GM04503 (cell line): ENCODE data around the gene COMTD1.

Experiments used
- DNase-seq: peaks from one replicate; pipeline ENCODE4 v3.0.0-alpha.2; 2012; ENCODE audit warnings: low read depth

The COMTD1 gene

DNA sequence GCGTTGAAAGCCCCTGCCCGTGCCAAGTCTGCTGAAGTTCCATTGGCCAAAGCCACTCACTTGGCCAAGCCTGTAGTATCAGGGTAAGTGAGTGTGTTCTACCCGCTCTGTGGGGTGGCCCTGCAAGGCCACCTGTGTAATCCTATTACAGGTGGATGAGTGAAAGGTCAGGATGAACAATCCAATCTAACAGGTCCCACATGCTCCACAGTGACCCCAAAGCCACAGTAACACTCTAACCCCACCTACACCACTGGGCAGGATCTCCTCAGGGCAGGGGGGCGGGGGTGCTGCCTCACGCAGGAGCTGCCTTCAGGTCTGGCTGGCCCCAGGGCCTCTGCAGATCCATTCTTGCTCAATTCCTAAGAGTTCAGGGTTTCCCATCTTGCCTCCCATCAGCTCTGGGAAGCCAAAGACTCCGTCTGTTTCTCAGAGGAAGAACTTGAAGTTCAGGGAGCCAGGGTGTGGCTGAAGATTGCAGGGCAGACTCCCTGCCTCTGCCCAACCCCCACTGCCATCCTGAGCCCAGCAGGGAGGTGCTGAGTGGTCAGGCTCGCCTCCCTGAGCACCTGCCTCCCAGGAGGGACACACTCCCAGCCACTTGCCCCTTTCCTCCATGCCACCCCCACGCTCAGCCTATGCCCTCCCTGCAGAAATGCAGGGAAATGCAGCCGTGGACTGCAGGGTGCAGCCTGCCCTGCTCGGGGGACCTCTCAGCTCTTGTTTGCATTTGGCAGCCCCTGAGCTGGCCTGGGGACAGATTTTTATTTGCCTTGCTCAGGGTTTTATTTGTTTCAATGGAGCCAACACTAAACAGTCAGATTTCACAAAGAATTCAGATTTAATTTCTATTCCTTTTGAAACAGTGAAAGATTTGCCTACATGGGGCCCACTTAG is 9.8 kb upstream of the COMTD1 start:
- DNase-seq, result no peak

DNA sequence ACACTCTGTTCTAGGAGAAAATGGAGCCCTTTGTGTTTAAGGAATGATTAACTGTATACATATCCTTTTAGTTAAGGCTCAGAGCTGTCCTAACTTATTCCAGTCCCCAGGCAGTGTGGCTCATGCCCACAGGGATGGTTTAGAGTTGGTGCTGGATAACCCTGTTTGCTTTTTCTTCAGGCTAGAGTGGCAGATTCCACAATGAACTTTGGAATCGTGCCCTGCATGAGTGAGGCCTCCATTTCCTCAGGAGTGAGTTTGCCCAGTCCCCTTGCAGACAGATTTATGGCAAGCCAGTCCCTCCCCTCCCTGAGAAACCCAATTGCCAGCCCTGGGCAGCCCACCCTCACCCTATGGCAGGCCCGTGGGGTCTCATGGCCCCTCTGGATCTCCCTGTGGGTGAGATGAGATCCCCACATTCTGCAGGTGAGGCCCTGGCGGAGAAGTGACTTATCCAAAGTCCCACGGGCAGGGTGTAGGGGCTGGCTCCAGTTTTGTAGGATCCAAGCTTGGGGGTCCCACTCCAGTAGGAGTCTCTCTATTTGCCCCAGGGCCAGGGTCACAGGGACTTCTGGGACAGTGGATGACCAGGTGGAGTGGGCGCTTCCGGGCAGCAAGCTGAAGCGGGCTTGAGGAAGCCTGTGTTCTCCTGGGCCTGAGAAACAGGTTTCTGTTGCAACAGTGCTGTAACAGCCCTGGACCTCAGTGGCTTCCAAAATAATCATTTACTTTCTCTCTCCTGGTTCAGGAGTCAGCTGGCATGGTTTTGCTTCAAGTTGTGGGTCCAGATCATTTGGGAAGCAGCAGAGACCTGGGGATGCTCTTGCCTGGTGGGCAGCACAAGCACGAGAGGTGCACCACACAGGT is 9.0 kb upstream of the COMTD1 start:
- DNase-seq, result no peak

DNA sequence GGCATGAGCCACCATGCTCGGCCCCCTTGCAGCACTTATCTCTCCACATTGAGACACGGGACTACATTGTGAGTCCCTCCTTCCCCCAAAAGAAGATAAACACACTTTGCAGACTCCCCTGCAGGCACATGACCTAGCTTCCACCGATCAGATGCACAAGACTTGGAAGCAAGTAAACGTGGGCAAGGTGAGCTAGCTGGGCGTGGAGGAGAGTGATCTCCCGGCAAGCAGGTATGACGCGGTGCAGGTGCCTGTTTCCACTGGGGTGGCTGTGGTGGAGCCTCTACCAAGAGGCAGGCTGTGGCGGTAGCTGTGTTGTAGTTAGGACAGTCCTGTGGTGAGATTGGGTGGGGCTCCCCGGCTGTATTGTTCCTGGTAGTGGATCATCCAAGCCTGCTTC is 7.7 kb upstream of the COMTD1 start:
- DNase-seq, result no peak

DNA sequence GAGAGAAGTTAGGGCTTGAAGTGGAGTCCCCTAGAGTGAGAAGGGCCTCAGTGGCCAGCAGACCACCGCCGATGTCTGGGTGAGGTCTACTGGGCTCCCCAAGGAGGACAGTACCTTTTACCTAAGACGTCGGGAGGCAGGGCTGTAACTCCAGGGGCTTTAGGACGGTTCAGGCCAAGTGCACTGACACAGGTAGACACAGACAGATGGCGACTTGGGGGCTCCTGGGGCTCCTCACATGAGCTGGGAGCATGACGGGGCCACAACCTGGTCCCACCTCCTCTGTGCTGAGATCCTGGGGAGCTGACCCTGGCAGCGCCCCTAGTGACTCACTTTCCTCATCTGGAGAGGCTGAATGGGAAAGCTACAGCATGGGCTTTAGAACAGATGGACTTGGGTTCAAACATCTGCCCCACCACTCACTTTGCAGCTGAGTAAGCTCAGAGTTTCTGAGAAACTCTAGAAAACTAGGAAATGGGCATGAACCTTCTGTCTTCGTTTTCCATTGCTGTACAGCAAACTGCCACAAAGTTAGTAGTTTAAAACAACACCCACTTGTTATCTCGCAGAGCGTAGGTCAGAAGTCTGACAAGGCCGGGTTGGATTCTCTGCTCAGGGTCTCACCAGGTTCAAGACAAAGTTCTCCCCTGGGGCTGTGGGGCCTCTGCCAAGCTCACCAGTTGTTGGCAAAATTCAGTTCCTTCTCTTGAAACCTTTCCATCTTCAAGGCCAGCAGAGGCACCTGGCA is 4.7 kb upstream of the COMTD1 start:
- no peak for DNase-seq

DNA sequence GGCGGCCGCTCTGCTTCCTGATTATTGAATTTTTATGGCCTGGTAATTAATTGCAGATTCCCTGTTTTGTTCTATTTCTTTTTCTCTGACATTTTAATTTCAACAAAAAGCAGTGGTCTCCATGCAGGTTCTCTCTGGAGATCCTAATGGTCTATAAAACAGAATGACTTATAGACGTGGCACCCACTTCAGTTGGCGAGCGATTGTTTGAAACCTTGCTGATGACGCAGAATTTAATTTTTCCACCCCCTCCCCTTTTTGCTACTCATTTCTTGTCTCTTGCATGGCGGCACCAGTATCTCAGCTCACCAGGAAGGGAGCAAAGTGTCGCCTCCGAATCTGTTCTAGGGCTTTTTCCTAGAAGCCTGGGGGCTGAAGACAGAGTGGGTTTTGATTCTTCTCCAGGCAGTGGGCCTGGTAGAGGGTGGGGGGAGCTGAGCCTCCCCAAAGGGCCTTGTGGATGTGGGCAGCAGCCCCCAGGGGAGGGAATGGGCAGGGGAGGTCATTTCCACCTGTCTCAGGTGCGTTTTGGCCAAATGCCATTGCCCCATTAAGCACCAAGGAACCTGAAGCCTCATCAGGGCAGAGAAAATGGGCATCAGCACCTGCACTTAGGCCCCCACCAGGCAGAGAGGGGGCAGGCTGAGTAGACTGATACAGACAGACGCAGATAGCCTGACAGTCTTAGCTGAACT is 3.5 kb upstream of the COMTD1 start:
- no peak for DNase-seq

DNA sequence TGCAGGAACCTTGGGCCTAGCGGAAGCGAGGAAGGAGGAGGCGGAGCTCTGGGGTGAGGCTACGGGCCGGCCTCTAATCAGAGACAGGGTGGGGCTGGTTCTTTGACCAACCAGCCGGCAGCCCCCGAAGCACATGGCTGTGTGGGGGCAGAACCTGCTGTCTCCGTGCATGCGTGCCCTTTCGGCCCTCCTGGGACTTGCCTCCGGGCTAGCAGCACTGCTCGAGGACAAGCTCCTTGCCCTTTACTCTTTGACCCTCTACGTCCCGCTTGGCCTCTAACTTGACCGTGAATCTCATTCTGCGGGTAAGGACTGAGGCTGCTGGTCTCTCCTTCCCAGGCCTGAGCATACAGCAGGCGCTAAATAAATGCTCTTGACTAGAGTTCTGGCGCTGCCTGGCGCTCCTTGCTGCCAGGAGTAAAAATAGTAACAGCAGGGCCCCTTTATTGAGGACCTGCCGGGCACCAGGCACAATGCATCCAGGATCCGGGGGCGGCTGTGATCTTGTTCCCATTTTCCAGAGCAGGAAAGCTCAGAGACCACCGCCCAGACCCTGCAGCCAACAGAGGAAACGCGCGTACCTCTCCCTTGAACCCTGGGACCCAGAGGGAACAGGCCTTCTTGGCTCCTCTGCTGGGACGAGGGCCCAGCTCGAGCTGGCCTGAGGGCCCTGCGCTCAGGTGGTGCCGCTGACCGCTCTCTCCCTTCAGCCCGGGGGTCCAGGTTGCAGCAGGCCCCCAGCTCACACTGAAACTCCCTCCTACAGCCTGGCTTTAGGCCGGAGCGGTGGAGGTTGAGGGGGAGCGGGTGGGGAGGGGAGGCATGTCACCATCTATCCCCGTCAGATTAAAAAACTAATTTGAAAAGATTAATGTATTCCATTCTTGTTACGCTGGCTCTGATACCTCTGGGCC is 2.7 kb upstream of the COMTD1 start:
- DNase-seq, result no peak

DNA sequence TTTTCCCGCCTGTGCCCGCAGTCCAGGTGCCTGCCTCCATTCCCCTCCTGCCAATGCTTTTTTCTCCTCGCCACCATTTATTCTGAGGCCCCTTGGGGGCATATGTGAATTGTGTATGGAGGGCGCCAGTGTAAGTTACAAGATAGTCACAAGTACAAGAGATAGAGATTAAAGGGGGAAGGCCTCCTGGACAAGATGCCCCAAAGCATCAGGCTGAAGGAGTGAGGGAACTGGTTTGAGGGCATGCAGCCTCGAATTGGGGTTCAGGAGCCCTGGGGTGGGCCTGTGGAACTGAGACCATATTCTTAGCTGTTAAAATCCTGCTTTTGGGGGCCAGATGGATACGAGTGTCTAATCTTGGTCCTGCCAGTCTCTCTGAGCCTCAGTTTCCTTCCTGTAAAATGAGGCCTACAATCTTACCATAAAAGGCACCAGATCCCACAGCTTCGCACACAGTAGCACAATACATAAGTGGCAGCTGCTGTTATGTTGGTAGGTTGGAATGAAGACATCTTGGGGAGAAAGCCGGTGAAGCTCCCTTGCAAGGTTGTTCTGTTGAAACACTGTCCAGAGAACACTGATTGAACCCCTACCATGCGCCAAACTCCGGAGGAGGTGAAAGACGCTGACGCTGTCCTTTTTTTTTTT is 545 bp upstream of the COMTD1 start:
- no peak for DNase-seq

DNA sequence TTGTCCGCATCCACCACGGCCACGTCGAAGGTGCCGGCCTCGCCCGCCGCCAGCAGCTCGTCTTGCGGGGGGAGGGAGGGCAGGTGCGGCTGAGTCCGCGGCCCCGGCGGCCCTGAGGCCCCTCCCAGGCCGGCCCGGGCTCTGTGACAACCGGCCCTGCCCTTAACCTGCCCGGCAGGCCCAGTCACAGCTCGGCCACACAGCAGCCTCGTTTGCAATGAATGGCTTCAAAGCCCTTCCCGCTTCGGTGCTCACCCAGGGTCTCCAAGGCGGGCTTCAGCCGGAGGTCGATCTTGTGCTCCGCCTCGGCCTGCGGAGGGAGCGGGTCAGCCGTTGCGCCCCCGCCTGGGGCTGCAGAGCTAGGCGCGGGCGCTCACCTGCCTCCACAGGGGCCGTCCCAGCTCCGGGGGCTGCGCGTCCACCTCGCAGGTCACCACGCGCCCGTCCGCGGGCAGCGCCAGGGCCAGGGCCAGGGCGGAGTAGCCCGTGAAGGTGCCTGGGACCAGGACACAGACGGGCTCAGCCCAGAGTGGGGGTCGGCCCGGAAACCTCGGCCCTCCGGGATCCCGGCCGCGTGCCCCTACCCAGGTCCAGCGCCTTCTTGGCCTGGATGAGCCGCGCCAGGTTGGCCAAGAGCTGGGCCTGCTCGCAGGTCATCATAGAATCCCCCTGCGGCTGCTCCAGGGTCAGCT is 928 bp downstream of the COMTD1 start:
- DNase-seq, result no peak

DNA sequence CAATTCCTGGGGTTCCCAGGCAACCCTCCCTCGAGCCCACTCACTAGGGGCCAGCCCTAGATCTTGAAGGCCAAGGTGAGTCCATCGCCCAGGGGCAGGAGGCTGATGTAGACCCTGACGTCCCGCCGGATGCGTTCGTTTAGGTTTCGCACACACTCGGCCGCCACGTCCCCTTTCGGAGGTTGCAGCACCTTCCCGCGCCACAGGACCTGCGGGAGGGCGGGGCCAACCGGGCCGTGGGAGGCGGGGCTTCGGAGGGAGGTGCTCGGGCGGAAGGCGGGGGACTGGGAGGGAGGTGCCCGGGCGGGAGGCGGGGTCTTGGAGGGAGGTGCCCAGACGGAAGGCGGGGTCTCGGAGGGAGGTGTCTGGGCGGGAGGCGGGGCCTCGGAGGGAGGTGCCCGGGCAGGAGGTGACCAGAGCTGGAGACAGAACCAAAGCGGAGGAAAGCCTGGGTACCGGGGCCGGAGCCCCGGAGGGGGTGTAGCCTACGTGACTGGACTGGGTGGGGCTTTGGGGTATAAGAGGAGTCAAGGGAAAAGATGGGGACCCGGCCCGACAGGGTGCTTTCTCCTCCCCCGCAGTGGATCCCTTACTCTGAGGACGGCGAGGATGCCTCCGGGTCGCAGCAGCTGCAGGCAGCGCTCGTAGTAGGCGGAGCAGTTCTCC is 1.6 kb downstream of the COMTD1 start:
- no peak for DNase-seq

DNA sequence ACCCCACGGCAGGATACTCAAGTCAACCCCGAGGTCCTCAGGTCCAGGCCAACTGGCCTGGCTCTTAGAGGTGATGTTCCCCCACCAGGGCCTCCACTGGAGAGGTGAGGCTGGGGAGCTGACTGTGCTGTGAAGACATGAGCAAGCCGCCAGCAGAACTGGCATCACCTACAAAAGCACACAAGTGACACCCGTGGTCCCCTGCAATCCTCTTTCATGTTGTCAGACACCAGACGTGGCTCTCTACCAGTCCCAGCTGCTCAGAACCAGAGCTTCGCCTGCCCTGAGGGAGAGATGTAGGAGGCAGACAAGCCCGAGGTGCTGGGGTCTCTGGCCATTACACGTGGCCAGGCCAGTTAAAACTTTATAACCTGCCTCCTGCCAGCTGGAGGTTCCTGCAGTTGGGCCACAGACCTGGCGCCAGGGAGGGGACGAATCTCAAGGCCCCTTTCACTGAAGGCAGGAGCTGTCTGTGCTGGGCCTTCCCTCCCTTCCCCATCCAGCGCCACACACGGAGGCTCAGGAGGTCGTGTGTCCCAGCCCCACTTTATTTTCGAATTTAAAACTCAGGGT is 2.2 kb downstream of the COMTD1 start:
- DNase-seq, result no peak

DNA sequence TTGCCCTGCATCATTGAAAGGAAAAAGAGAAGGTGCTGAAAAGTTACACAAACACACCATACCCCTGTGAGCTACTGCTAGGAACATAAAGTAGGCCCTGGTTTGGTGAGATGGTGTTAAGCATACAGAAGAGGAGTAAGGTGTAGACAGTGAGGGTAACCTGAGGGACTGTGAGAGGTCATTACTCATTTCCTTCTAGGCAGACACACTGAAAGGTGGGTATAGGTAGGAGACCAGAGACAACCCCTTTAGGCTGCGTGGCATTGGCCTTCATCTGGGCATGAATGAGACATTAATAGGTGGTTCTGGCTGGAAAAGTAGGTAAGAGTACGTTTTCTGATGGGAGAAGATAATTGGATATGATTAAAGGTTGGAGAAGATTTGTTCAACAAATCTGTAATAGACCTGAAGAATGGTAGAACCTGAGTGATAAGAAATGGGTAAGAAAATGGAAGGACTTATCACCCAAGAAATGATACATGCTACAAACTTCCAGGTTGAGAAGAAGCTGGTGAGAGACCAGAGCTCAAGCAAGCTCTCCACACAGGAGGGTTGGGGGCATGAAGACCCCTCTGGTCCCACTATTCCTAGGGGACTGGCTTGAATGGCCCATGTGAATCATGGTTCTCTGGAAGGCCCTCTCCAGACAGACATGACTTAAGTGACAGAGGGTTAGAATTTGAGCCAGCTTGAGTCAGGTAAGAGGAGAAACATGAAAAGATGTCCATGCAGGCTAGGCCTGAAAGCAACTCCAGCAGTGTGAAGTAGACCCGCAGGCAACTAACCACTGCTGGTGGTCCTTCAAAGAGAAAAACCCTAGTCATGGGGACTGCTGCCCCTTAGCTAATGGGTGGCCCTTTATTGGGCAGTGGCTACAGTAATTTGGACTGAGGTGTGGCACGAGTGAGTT is 3.8 kb downstream of the COMTD1 start:
- DNase-seq, result no peak

DNA sequence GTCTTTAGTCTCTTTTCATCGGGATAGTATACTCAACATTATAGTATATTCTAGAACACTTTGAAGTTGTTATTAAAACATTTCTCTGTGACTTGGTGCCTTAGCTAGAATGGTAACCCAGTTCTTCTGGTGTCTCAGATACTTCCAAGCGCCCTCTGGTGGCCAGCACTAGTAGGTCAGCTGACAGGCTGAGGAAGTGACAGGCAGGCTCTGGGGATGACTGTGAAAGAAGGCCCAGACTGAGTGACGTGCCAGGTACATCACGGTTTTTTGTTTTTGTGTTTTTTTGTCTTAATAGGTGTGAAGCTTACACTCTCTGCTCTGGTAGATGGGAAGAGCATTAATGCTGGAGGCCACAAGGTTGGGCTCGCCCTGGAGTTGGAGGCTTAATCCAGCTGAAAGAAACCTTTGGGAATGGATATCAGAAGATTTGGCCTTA is 5.1 kb downstream of the COMTD1 start:
- DNase-seq, result peak; percentile 48

DNA sequence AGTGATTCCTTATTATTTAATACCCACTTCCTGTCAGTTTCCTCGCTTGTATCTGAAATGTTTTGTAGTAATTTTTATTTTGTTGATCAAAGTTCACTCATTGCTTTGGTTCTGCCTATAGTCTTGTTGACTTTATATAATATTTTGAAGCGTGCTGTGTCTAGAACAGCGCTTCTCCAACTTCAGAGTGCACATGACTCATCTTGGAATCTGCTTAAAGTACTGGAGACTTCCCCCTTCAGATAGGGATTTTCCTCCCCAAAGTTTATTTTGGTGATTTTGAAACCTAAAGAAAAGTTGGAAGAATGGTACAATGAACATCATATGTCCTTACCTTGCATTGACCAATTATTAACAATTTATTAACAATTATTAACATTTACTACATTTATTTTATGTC is 5.8 kb downstream of the COMTD1 start:
- DNase-seq, result no peak

DNA sequence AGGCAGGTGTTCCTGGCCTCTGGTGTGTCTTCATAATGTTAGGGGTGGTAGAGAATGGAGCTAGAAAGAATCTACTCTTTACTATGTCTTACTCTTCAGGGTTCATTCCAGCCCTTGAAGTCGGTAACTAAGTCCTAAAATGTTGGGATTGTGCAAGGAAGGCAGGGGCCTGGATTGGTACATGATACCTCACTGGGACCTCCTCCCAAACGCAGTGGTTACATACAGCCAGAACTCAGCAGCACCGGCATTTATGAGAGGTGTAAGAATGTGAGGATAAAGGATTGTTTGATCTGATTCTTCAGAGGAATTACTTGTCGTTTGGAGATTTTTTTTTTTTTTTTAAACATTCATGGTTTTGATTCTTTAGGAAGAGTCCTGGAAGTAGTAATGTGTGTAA is 6.9 kb downstream of the COMTD1 start:
- no peak for DNase-seq

DNA sequence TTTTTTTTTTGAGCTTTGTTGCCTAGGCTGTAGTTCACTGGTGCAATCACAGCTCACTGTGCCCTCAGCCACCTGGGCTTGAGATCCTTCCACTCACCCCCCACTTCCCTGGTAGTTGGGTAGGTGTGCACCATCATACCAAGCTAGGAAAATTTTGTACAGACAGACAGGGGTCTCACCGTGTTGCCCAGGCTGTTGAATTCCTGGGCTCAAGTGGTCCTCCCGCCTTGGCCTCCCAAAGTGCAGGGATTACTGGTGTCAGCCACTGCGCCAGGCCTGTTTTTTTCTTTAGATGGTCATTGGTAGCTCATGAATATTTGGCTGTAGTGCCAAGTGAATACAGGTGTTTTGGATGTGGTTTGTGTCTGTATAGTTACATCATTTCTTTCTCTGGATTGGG is 7.5 kb downstream of the COMTD1 start:
- DNase-seq, result no peak

DNA sequence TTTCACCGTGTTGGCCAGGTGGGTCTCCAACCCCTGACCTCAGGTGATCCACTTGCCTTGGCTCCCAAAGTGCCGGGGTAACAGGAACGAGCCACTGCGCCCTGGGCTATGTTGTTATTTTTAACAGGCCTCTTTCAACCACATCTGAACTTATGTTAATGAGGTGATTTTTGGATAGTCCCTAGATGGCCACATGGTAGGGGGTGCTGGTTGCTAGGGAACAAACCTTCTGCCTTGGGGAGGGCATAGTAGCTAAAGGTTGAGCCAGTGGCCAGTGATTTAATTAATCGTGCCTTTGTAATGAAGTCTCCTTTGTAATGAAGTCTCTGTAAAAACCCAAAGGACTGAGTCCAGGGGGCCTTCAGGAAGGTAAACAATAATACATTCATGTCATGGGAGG is 9.1 kb downstream of the COMTD1 start:
- DNase-seq, result no peak

DNA sequence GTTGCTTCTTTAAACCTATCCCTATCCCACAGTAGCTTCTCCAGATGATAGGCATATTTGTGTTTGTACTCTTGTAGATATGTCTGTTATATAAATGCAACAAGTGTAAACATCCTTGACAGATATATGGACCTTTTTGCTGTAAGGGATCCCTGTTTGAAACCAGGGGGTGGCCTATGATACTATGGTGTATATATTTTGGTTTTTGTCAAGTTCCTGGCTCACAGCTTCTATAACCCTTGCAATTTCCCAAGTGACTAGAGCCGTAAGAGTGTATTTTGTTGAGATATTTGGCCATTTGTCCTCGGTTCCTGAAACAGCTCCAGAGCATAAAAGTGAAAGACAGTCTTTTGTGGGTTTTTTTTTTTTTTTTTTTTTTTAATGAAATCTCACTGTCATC is 9.7 kb downstream of the COMTD1 start:
- no peak for DNase-seq

DNA sequence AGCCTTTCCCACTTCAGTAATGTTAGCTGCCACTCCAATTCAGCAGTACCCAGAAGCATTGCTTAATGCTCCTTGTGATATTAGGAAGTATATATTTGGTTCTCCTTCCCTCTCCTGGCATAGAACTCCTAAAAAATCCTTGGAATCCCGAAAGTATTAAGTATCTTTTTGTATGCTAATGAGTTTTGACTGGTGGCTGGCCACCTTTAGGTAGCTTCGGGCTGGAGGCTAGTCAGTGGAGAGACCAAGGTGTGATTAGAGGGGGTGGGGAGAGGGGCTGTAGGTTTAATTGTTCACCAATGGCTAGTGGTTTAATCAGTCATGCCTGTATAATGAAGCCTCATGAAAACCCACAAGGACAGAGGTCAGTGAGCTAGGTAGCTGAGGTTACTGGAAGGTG is 12.2 kb downstream of the COMTD1 start:
- no peak for DNase-seq
